Mucosa of rectum (tissue), 2 donors: ENCODE results near the gene ICA1.
A peak's percentile ranks its signal among the peaks of the same experiment; 100 is the strongest.

Source experiments
- H3K27ac ChIP-seq, 2 donors: one replicate each; pipeline ENCODE4 v1.7.0; 2013; ENCODE audit warnings: inconsistent platforms in 2 of 2, low read depth in 2 of 2, low read length in 2 of 2
- H3K27me3 ChIP-seq, 2 donors: one replicate each; pipeline ENCODE4 v1.7.0; 2013; ENCODE audit warnings: low read length in 2 of 2; ENCODE audit not compliant: control insufficient read depth in 2 of 2, insufficient read depth in 2 of 2
- H3K36me3 ChIP-seq, 2 donors: one replicate each; pipeline ENCODE4 v1.7.0; 2013; ENCODE audit warnings: low read length in 2 of 2; ENCODE audit not compliant: control insufficient read depth in 2 of 2, insufficient read depth in 2 of 2
- H3K4me1 ChIP-seq, 2 donors: one replicate each; pipeline ENCODE4 v1.7.0; 2013; ENCODE audit warnings: low read length in 2 of 2, mild to moderate bottlenecking in 1 of 2; ENCODE audit not compliant: control insufficient read depth in 2 of 2, insufficient read depth in 2 of 2
- H3K4me3 ChIP-seq, 2 donors: one replicate each; pipeline ENCODE4 v1.7.0; 2013; ENCODE audit warnings: low read length in 2 of 2
- H3K9ac ChIP-seq, 2 donors: one replicate each; pipeline ENCODE4 v1.7.0; 2013; ENCODE audit warnings: low read length in 2 of 2, low read depth in 1 of 2, mild to moderate bottlenecking in 1 of 2
- H3K9me3 ChIP-seq, 2 donors: one replicate each; pipeline ENCODE4 v1.7.0; 2013; ENCODE audit warnings: low read length in 2 of 2; ENCODE audit not compliant: control insufficient read depth in 2 of 2
- donor health status: healthy.
- donor health status: Normal muscosa, but diverticular disease.

The ICA1 gene

DNA sequence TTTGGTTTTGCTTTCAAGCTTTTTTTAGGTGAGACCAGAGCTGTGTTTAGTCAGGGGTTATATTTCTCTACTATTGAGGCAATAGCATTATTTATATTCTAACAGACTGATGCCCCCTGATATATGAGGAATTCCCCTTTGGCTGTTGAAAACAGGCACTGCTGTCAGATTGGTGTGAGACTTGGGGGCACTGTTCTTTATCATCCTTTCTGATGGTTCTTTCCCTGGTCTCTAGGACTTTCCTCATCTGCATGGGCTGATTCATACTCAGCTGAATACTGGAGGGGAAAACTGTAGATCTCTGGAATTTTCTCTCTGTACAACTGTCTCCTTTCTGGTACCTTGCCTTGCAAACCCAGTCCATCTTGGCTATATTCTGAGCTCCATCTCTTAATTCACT lies 10.0 kb upstream of the ICA1 start:
- Histone ChIP-seq H3K9ac (no peak overlapping the region), H3K27ac (no peak overlapping the region), H3K27me3 (no peaks in the 10 kb centered on the region), H3K36me3 (no peaks in the 10 kb centered on the region), H3K4me3 (no peak overlapping the region), H3K9me3 (no peaks in the 10 kb centered on the region), H3K4me1 (no peaks in the 10 kb centered on the region)

DNA sequence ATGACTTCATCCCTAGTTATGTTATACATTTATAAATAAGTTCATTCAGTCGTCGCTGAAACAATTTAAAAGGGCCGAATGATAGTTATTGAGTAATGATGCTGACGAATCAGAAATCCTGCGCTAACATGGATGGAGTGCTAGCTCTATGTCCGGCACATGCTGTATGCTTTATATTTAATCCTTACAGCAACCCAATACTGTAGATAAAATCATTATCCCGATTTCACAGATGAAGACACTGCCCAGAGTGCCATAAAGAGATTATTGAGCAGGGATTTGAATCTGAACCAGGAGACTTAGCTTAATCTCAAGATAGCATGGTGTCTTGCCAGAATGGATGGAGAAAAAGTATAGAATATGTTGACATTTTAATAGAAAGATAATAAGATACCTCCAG lies 1.1 kb upstream of the ICA1 start:
- peaks cover 4 to 6% of the 10 kb centered on the region in 2 donors for H3K4me1 ChIP-seq
- no peak overlapping the region for H3K9ac ChIP-seq
- no peaks in the 10 kb centered on the region for H3K9me3 ChIP-seq
- H3K27ac ChIP-seq, result no peak overlapping the region
- no peaks in the 10 kb centered on the region for H3K36me3 ChIP-seq
- peaks cover 0 to 2% of the 10 kb centered on the region in 2 donors for H3K27me3 ChIP-seq
- peak overlapping the region in 1 of 2 donors; percentile 84 for H3K4me3 ChIP-seq

DNA sequence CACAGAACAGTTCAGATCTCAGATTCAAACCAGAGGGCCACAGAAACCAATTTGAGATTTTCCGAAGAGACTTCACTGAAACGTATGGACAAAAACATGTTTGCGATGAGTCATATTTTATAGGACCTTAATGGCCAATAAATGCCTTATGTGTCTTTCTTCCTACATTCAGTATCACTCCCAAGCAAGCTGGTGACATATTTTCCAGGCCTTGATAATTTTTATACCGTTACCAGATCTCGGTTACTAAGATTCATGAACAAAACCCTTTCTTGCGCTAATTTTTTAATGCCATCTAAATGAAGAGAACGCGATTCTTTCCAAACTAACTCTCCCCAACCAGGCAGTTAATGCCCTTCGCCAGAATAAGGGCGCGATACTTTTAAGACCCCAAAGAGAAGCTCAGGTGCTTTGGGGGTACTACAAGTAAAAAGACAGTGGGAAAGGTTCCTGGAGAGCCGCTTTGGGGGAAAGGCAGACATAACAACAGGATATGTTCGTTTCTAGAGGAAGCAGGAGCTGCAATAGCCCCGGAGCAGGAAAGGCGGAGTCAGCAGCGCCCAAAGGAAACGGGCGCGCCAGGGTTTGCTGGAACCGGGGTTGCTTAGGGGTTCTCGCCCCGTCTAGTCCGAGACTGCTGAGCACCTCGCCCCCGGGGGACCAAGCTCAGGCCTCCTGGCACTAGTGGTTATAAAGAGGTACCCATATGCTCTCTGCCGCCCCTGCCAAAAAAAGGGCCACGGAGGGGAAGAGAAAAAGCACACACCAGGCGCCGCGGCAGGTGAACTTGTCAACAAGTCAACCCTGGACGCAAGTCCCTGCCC lies 884 bp downstream of the ICA1 start:
- Histone ChIP-seq H3K27me3 (peaks cover 0 to 2% of the 10 kb centered on the region in 2 donors), H3K36me3 (no peaks in the 10 kb centered on the region), H3K4me3 (peak overlapping the region; percentile 80 to 84), H3K27ac (peak overlapping the region; percentile 85 to 91), H3K4me1 (peaks cover 4 to 6% of the 10 kb centered on the region in 2 donors), H3K9ac (peak overlapping the region; percentile 82 to 92), H3K9me3 (no peaks in the 10 kb centered on the region)

DNA sequence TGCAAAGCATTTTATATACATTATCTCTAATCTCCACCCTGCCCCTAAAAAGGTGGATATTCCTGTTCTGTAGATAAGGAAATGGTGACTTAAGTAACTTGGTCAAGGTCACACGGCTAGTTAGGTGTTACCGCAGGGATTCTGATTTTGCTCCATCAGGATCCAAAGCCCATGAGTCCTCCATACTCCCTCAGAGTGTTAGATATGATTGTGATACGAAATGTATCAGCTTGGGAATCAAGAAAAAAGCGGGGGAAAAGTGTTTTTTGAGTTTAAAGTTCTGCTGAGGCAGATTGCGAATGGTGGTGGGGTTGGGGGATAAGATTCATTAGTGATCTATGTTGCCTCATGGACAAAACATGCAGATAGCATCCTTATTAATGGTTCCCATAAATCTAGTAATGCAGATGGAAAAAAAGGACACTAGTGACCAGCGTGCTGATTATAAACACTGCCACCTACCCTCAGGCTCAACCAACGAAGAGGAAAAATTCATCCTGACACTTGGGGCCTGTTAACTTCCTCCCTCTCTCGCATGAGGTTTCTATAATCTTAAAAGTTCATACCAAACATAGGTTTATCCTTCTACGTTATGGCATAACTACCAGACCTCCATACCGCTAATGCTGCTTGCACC lies 2.3 kb downstream of the ICA1 start:
- no peaks in the 10 kb centered on the region for H3K36me3 ChIP-seq
- H3K27me3 ChIP-seq, result peaks cover 0 to 2% of the 10 kb centered on the region in 2 donors

DNA sequence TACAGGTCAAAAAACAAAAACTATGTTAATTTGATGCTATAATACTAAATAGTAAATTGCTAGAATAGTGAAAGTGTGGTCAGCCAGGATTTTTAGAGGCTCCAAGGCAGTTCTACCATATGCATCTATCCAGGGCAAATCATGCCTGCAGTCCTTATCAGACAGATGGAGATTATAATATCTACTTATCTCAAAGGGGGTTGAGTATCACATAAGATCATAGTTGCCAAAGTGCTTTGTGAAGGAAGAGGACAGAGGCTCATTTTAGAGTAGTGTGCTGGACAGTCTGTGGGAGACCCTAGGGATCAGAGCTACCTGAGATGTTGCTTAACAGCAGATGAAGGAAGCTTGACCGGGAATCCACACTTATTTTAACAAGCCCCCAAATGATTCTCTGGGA lies 3.2 kb downstream of the ICA1 start:
- Histone ChIP-seq H3K4me1 (peaks cover 4 to 13% of the 10 kb centered on the region in 2 donors), H3K27me3 (peaks cover 0 to 2% of the 10 kb centered on the region in 2 donors), H3K36me3 (no peaks in the 10 kb centered on the region), H3K4me3 (no peak overlapping the region), H3K27ac (no peak overlapping the region), H3K9ac (no peak overlapping the region), H3K9me3 (no peaks in the 10 kb centered on the region)

More for the DNA sequence above, 2.3 kb downstream of the ICA1 start:
- Histone ChIP-seq H3K27ac (no peak overlapping the region), H3K4me3 (no peak overlapping the region), H3K9ac (no peak overlapping the region), H3K4me1 (peaks cover 4 to 9% of the 10 kb centered on the region in 2 donors), H3K9me3 (no peaks in the 10 kb centered on the region)

DNA sequence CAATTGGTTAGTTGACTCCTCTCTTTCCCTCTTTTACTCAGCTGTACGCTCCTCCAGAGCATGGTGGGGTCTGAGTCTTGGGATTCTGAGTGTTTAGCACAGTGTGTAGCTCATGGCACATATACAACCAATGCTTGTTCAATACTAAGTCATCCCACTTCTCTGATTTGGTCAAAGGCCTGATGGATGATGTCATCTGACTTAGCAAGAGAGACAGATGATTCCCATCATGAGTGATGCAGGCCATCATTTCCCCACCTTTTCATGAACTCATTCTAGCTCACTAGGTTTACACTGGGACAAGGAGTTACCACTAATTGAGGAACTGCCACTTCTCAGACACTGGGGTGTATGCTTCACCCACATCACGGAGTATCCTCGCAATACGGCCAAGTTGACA lies 3.8 kb downstream of the ICA1 start:
- Histone ChIP-seq H3K4me1 (peaks cover 4 to 13% of the 10 kb centered on the region in 2 donors), H3K9ac (no peak overlapping the region), H3K36me3 (no peaks in the 10 kb centered on the region), H3K9me3 (no peaks in the 10 kb centered on the region), H3K4me3 (no peak overlapping the region), H3K27me3 (peaks cover 0 to 2% of the 10 kb centered on the region in 2 donors), H3K27ac (no peak overlapping the region)

DNA sequence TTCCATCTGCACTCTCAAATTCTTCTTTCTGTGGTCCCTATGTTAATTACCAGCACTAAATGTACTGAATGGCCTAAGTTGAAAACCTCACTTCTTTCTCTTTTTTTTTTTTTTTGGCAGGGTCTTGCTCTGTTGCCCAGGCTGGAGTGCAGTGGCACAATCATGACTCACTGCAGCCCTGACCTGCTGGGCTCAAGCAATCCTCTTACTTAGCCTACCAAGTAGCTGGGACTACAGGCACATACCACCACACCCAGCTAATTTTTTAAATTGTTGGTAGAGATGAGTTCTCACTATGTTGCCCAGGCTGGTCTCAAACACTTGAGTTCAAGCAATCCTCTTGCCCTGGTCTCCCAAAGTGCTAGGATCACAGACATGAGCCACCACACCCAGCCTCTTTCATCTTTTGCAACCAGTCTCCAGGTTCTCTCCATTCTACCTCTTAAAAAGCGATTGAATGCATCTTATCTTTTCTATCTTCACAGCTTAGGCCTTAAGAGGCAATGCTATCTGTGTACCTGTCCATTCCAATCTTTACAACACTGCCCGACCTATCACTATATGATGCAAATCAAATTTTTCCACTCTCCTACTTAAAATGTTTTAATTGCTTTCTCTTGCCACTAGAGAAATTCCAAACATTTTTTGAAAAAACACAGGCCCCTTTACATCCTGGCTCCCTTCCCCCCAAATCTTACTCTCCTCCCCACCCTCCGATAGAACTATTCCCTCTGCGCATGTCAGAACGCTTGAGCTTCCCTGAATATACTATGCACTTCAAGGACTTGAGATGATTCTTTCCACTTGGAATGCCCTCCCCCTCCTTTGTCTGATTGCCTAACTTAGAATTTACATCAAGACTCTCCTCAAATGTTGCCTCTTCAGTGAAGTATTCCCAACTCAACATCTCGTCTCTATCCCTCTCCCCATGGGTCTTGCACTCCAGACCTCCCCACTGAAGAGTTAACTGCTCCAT lies 6.0 kb downstream of the ICA1 start:
- Histone ChIP-seq H3K4me3 (no peak overlapping the region), H3K27me3 (no peaks in the 10 kb centered on the region), H3K4me1 (peaks cover 4 to 13% of the 10 kb centered on the region in 2 donors), H3K9ac (no peak overlapping the region), H3K27ac (no peak overlapping the region), H3K9me3 (no peaks in the 10 kb centered on the region), H3K36me3 (no peaks in the 10 kb centered on the region)

DNA sequence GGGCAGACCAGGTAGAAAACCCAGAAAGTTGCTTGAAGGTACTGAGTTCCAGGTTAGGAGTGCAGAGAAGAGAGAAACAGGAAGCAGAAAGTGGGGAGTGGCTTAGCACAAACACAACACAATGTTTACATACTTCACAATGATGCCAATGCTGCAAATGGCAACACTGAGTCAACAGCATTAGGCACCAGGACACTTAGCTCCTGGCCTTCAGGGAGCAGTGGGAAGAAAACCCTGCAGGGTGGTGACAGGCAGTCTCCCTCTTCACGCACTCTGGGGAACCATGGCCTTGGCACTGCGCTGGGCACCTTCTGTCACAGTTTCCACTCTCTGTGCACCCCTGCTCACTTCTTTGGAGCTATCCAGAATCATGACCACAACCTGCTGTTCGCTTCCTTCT lies 7.3 kb downstream of the ICA1 start:
- peak overlapping the region; percentile 28 to 43 for H3K27ac ChIP-seq
- H3K9me3 ChIP-seq, result no peaks in the 10 kb centered on the region
- no peaks in the 10 kb centered on the region for H3K27me3 ChIP-seq
- no peak overlapping the region for H3K9ac ChIP-seq
- no peak overlapping the region for H3K4me3 ChIP-seq
- peaks cover 3 to 13% of the 10 kb centered on the region in 2 donors for H3K4me1 ChIP-seq
- H3K36me3 ChIP-seq, result no peaks in the 10 kb centered on the region

DNA sequence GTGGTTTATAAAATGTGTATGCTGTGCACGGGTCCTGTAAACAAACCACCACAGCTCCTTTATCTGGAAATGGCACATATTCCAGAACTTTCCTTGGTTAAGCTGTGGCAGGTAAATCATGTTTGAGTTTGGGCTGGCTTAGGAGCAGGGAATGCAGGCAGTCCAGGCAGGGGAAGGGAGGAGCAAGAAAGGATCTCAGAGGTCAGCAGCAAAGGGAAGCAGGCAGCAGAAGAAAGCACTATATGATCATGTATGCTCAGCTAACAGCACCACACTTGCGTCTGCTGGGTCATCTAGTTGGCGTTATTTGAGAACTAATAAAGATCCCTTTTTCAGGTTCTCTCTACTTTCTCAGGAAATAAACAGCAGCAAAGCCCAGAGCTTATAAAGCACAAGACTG lies 7.8 kb downstream of the ICA1 start:
- Histone ChIP-seq H3K27me3 (no peaks in the 10 kb centered on the region), H3K4me3 (no peak overlapping the region), H3K9me3 (no peaks in the 10 kb centered on the region), H3K4me1 (peaks cover 0 to 9% of the 10 kb centered on the region in 2 donors), H3K9ac (no peak overlapping the region), H3K27ac (peak overlapping the region; percentile 28 to 43), H3K36me3 (no peaks in the 10 kb centered on the region)
